Spleen (tissue), 11 donors: Measurements from ENCODE around the gene FOXE1. TPM values are rescaled to one million over a fixed set of nuclear protein-coding genes. Genes with fewer than 3 reads are reported as not detected.

Experiments
- DNase-seq: peaks from one replicate; pipeline ENCODE4 v3.0.0-alpha.2; 2020
- H3K27ac ChIP-seq, 8 donors: fragments of 200-600 bp; sonication (generic) in 7 of 8; 1 replicate in 4 of 8; 2 replicates in 4 of 8; pipeline versions ENCODE4 v1.5.0 to v1.8.0; 2016 to 2021; ENCODE audit warnings: inconsistent platforms in 4 of 8, mild to moderate bottlenecking in 4 of 8, moderate library complexity in 1 of 8
- H3K27me3 ChIP-seq, 7 donors: fragments of 200-600 bp; sonication (generic) in 6 of 7; replicated peaks in 1 of 7; 1 replicate in 4 of 7; 2 replicates in 3 of 7; pipeline versions ENCODE4 v1.5.0 to v1.8.0; 2016 to 2021; ENCODE audit warnings: inconsistent platforms in 3 of 7, mild to moderate bottlenecking in 1 of 7
- H3K36me3 ChIP-seq, 6 donors: fragments of 200-600 bp; sonication (generic) in 5 of 6; 1 replicate in 4 of 6; 2 replicates in 2 of 6; pipeline versions ENCODE4 v1.5.0 to v1.8.0; 2016 to 2021; ENCODE audit warnings: inconsistent platforms in 2 of 6
- H3K4me1 ChIP-seq, 6 donors: fragments of 200-600 bp; sonication (generic) in 5 of 6; 1 replicate in 3 of 6; 2 replicates in 3 of 6; pipeline versions ENCODE4 v1.5.0 to v1.8.0; 2016 to 2021; ENCODE audit warnings: inconsistent platforms in 3 of 6
- H3K4me3 ChIP-seq, 8 donors: fragments of 200-600 bp; sonication (generic) in 7 of 8; 1 replicate in 4 of 8; 2 replicates in 4 of 8; pipeline versions ENCODE4 v1.5.0 to v1.8.0; 2016 to 2021; ENCODE audit warnings: inconsistent platforms in 4 of 8, mild to moderate bottlenecking in 4 of 8, moderate library complexity in 2 of 8
- H3K9me3 ChIP-seq, 8 donors: fragments of 200-600 bp; sonication (generic) in 7 of 8; 1 replicate in 4 of 8; 2 replicates in 4 of 8; pipeline versions ENCODE4 v1.5.0 to v1.8.0; 2016 to 2021; ENCODE audit warnings: inconsistent platforms in 4 of 8
- POLR2A ChIP-seq, 3 donors: fragments of 450-650 bp; IDR thresholded peaks; one replicate each; pipeline ENCODE4 v1.5.1; 2017; ENCODE audit warnings: antibody characterized with exemption in 3 of 3, mild to moderate bottlenecking in 1 of 3
- POLR2AphosphoS5 ChIP-seq, 3 donors: sonication (generic); formaldehyde crosslinking; IDR thresholded peaks; one replicate each; pipeline ENCODE4 v1.5.1; 2017; ENCODE audit warnings: antibody characterized with exemption in 3 of 3
- WGBS, 5 donors: extraction: QIAGEN DNeasy Blood & Tissue Kit in 3 of 5; methylation state at CpG; one replicate each; pipeline versions ENCODE4 v1.1.5 to v1.1.7; 2013 to 2018; 5-methylcytosine and 5-hydroxymethylcytosine counted together
- intact Hi-C: fragments of 100-400 bp; cut with DNase I; formaldehyde crosslinking; loops from one replicate; pipeline ENCODE4 v1.15.0; 2023; ENCODE audit warnings: low total_unique reads
- polyA plus RNA-seq, 3 donors: library from polyadenylated mRNA; stranded (reverse); fragments of 200-250 nt; gene quantifications; one replicate each; pipeline ENCODE4 v1.2.1, GENCODE V29; 2013
- total RNA-seq, 7 donors: library from RNA; depleted of rRNA in 3 of 7; stranded (reverse); fragments of >200 nt in 3 of 7; fragmentation: NEBNext Ultra II Directional in 4 of 7; extraction: Animal tissue kit (Norgen Biotek cat#: 25700) in 4 of 7; gene quantifications; one replicate each; pipeline versions ENCODE4 v1.1.0 to v1.2.1, GENCODE V29; 2016 to 2021
- TF ChIP-seq, protein P1 (sequence below), 11 experiments: fragments of 200-600 bp in 7 of 11; fragments of 450-650 bp in 4 of 11; sonication (generic) in 4 of 11; IDR thresholded peaks in 8 of 11; conservative IDR thresholded peaks in 3 of 11; 1 replicate in 7 of 11; 2 replicates in 4 of 11; pipeline versions ENCODE4 v1.4.0 to v1.8.0; 2016 to 2021; ENCODE audit warnings: antibody characterized with exemption in 11 of 11, inconsistent platforms in 4 of 11, mild to moderate bottlenecking in 1 of 11
- donor health status: healthy with polysubstance abuse.
- donor health status: DM: no; HTN: no; CAD: no; lungs with moderate emphysema.
- donor health status: DM: no; HTN: no; CAD: no.
- donor health status: Bipolar disorder and iron deficiency.
- donor health status: healthy.
- donor health status: DM: no; HTN: no; CAD: no.
- donor health status: DM: yes; HTN: yes; CAD: no.

FOXE1 gene
- total and polyA plus RNA-seq, 10 donors = 0.02 to 0.04 (median 0.03) TPM; not detected in 7

DNA sequence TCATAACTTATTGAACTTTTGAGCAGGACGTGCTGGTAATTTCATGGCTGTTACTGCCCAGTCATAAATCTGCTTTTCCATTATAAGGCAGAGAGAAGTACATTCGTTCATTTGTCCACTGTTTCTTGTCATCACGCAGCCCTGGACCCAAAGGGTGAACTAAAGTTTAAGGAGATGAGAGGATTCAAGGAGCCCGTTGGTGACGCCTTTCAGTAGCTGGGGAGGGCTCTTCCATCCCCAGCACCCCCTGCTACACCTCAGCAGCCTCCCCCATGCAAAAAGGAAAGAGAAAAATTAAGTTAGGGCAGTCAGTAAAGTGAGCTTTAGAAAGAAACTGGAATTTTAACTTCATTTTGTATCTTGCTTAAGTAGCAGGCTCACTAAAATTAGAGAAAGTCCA is 2.9 kb downstream of the FOXE1 start:
- H3K36me3 ChIP-seq = no peaks in the 10 kb centered on the region
- intact Hi-C loops = no loop called here
- peaks cover 6 to 54% (median 45%) of the 10 kb centered on the region in 6 donors for H3K4me1 ChIP-seq
- H3K4me3 ChIP-seq = no peak overlapping the region
- 17 to 27% (median 24%) methylated on average over 5 of the region's 5 CpGs for WGBS, 5 donors
- H3K9me3 ChIP-seq = peaks cover 0 to 8% (median 0%) of the 10 kb centered on the region in 8 donors
- DNase-seq = no peak
- TF ChIP-seq POLR2AphosphoS5 (IDR thresholded peaks at IDR 0.05) = no peak
- no peak for TF ChIP-seq POLR2A (IDR thresholded peaks at IDR 0.05)
- TF ChIP-seq, protein P1, sequence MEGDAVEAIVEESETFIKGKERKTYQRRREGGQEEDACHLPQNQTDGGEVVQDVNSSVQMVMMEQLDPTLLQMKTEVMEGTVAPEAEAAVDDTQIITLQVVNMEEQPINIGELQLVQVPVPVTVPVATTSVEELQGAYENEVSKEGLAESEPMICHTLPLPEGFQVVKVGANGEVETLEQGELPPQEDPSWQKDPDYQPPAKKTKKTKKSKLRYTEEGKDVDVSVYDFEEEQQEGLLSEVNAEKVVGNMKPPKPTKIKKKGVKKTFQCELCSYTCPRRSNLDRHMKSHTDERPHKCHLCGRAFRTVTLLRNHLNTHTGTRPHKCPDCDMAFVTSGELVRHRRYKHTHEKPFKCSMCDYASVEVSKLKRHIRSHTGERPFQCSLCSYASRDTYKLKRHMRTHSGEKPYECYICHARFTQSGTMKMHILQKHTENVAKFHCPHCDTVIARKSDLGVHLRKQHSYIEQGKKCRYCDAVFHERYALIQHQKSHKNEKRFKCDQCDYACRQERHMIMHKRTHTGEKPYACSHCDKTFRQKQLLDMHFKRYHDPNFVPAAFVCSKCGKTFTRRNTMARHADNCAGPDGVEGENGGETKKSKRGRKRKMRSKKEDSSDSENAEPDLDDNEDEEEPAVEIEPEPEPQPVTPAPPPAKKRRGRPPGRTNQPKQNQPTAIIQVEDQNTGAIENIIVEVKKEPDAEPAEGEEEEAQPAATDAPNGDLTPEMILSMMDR (IDR thresholded peaks at IDR 0.05 in 8 of 11, conservative IDR thresholded peaks at IDR 0.05 in 3 of 11) = no peak
- no peak overlapping the region for H3K27ac ChIP-seq
- peaks cover 25 to 100% (median 100%) of the 10 kb centered on the region in 7 donors for H3K27me3 ChIP-seq

DNA sequence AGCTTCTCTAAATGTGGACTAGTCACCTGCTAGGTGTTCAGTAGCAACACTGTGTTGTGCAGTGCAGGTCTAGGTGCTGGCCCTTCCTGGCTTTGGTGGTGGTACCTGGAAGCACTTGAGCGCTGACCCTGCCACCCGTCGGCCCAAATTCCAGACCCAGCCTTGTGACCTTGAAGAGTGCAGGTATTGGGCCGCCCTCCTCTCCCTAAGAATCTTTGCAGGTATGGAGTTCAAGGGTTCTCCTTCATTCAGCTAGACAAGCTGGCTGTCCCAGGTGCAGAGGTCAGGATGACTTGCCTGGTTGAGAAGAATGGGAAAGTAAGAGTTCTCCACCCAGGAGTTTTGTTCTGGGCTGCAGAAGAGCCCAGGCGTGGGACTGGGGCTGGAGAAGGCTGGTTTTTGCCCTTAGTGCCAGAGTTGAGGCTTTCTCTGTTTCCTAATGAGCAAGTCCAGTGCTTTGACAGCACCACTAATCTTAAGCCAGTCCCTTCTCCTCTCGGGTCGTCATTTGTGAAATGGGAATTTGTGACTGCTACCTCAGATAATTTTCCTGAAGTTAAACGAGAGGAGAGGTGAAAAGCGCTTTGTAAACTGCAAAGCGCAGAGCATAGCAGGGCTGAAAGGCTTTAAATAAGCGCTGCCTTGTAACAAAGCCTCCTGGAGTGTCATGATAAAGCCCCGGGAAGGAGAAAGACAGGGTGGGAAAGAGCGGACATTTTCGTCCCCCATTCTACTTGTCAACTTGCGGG is 4.0 kb downstream of the FOXE1 start:
- H3K9me3 ChIP-seq = peaks cover 0 to 8% (median 0%) of the 10 kb centered on the region in 8 donors
- intact Hi-C loops = no loop called here
- TF ChIP-seq POLR2A (IDR thresholded peaks at IDR 0.05) (no peak), POLR2AphosphoS5 (IDR thresholded peaks at IDR 0.05) (no peak)
- TF ChIP-seq, protein P1 (IDR thresholded peaks at IDR 0.05 in 8 of 11, conservative IDR thresholded peaks at IDR 0.05 in 3 of 11) = no peak
- H3K27me3 ChIP-seq = peaks cover 24 to 100% (median 92%) of the 10 kb centered on the region in 7 donors
- H3K36me3 ChIP-seq = no peaks in the 10 kb centered on the region
- no peak overlapping the region for H3K27ac ChIP-seq
- peak overlapping the region in 1 of 8 donors; percentile 9 for H3K4me3 ChIP-seq
- H3K4me1 ChIP-seq = peaks cover 6 to 45% (median 36%) of the 10 kb centered on the region in 6 donors
- DNase-seq = no peak
- 12 to 16% (median 13%) methylated on average over 15 of the region's 15 CpGs for WGBS, 5 donors

DNA sequence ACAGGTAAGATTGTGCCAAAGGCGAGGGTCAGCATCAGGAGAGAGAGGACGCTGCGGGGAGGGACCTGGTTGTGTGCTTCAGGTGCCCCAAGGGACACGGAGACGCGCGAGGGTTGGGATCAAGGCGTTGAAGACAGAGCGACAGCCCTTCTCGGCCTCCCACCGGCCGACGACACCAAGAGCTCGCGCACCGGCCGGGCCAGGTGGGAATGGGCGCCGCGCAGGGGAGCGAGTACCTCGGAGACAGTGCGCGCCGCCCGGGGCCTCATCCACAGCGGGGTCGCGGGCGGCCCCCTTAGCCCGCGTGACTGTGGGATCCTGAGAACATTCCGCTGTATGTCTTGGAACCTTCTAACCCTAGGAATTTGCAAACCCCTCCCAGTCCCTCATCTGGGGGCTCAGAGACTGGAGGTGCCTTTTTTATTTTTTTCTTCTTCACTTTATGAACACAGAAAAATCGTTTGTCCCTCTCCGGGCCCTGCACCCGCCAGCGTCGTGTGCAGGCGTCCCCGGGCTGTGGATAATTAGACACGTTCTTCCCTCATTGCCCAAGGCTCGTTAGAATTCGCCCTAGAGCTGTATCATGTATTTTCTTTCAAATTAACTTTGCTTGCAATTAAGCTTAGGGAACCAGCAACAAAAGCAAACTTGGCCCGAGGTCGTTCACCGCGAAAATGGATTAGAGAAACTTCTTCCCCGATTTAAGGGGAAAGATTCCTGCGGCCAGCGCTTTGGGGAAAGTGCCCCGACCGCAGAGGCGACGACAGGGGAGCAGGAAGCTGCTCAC is 4.8 kb downstream of the FOXE1 start:
- intact Hi-C loops = no loop called here
- no peak for DNase-seq
- H3K27me3 ChIP-seq = peaks cover 20 to 100% (median 84%) of the 10 kb centered on the region in 7 donors

More for the DNA sequence above, 4.8 kb downstream of the FOXE1 start:
- Histone ChIP-seq H3K27ac (no peak overlapping the region), H3K4me3 (peak overlapping the region in 1 of 8 donors; percentile 9), H3K9me3 (peaks cover 0 to 8% (median 0%) of the 10 kb centered on the region in 8 donors), H3K36me3 (no peaks in the 10 kb centered on the region), H3K4me1 (peaks cover 6 to 37% (median 29%) of the 10 kb centered on the region in 6 donors)
- TF ChIP-seq, protein P1 (IDR thresholded peaks at IDR 0.05 in 8 of 11, conservative IDR thresholded peaks at IDR 0.05 in 3 of 11) = no peak
- TF ChIP-seq POLR2A (IDR thresholded peaks at IDR 0.05) (no peak), POLR2AphosphoS5 (IDR thresholded peaks at IDR 0.05) (no peak)
- 4 to 8% (median 5%) methylated on average over 38 to 54 of the region's 54 CpGs for WGBS, 5 donors
